HepG2 (cell line): ENCODE measurements around the gene GBE1. TPM values are rescaled to one million over a fixed set of nuclear protein-coding genes. Genes with fewer than 3 reads are reported as not detected.

Source experiments
- ATAC-seq: fragments of 200-7000 bp; cut with Tn5 transposase; 3 replicates; pipeline ENCODE4 v1.9.1; 2020; ENCODE audit warnings: mild to moderate bottlenecking, moderate library complexity
- BruUV-seq: library from RNA; stranded (reverse); fragments of 400-500 nt; replicated peaks from 2 replicates; lab custom pipeline; 2021; lab: Mats Ljungman, UMichigan
- CTCF ChIA-PET: fragments of 300-600 bp; formaldehyde crosslinking; extraction: SDS; loops from one replicate; lab custom pipeline; 2021; ENCODE audit warnings: low total read pairs, inconsistent platforms, low intra/inter-chr PET ratio; lab: Yijun Ruan, JAX
- POLR2A ChIA-PET: fragments of 350-600 bp; sonication (Branson Sonifier 250); formaldehyde crosslinking; loops from one replicate; lab custom pipeline; 2020; ENCODE audit warnings: antibody characterized with exemption, inconsistent platforms; lab: Yijun Ruan, JAX
- DNase-seq: peaks from one replicate; pipeline ENCODE4 v3.0.0-alpha.2; 2015; ENCODE audit warnings: low spot score
- FAIRE-seq: peaks from 3 replicates; lab custom pipeline; 2011; peaks lifted over from hg19 to GRCh38; lab: Jason Lieb, UNC
- H2AFZ ChIP-seq: one replicate; pipeline ENCODE4 v1.6.1; 2011; ENCODE audit warnings: low read length, inconsistent platforms
- H3K27ac ChIP-seq: fragments of 300-600 bp; 3 replicates; pipeline ENCODE4 v1.8.0; 2011; ENCODE audit warnings: mixed run types, mild to moderate bottlenecking, mixed read lengths, low read length, inconsistent platforms; ENCODE audit not compliant: insufficient read depth; ENCODE audit errors: extremely low read length
- H3K27me3 ChIP-seq, 2 experiments: fragments of 200-600 bp in 1 of 2; 2 replicates in 1 of 2; 3 replicates in 1 of 2; pipeline versions ENCODE4 v1.6.0 to v1.8.0; 2011; ENCODE audit warnings: low read length in 2 of 2, mild to moderate bottlenecking in 2 of 2, moderate library complexity in 2 of 2, inconsistent platforms in 1 of 2; ENCODE audit not compliant: insufficient read depth in 2 of 2, control insufficient read depth in 1 of 2
- H3K36me3 ChIP-seq, 2 experiments: fragments of 200-600 bp in 1 of 2; replicated peaks in 1 of 2; 2 replicates in 1 of 2; 3 replicates in 1 of 2; pipeline versions ENCODE4 v1.5.1 to v1.8.0; 2011; ENCODE audit warnings: low read length in 2 of 2, inconsistent platforms in 1 of 2; ENCODE audit not compliant: insufficient read depth in 2 of 2, control insufficient read depth in 1 of 2
- H3K4me1 ChIP-seq: 2 replicates; pipeline ENCODE4 v1.5.1; 2012; ENCODE audit warnings: low read length, inconsistent platforms; ENCODE audit not compliant: insufficient read depth
- H3K4me2 ChIP-seq: 2 replicates; pipeline ENCODE4 v1.6.0; 2011; ENCODE audit warnings: low read depth, low read length, inconsistent platforms
- H3K4me3 ChIP-seq, 3 experiments: fragments of 200-600 bp in 1 of 3; sonication (generic), shearing (Covaris generic) in 1 of 3; replicated peaks in 1 of 3; 2 replicates each; pipeline ENCODE4 v1.5.1; 2011 to 2016; ENCODE audit warnings: low read length in 3 of 3, inconsistent platforms in 2 of 3, low read depth in 2 of 3, mild to moderate bottlenecking in 2 of 3, control low read depth in 1 of 3, mixed read lengths in 1 of 3; ENCODE audit not compliant: insufficient read depth in 1 of 3
- H3K79me2 ChIP-seq: one replicate; pipeline ENCODE4 v1.6.1; 2011; ENCODE audit warnings: low read length, inconsistent platforms; ENCODE audit not compliant: insufficient read depth
- H3K9ac ChIP-seq: 2 replicates; pipeline ENCODE4 v1.6.0; 2011; ENCODE audit warnings: mild to moderate bottlenecking, low read depth, low read length, inconsistent platforms; ENCODE audit not compliant: insufficient read depth
- H3K9me3 ChIP-seq: 2 replicates; pipeline ENCODE4 v1.5.1; 2012; ENCODE audit warnings: mild to moderate bottlenecking, low read length
- H4K20me1 ChIP-seq: 2 replicates; pipeline ENCODE4 v1.6.0; 2011; ENCODE audit warnings: inconsistent platforms, mild to moderate bottlenecking, low read length, moderate library complexity; ENCODE audit not compliant: insufficient read depth
- CCDC6 ChIP-seq: sonication (generic); formaldehyde crosslinking; IDR thresholded peaks from 2 replicates; pipeline ENCODE4 v1.8.1; 2022; ENCODE audit warnings: mild to moderate bottlenecking, missing genetic modification reagents, moderate library complexity
- CTCF ChIP-seq: sonication (generic); formaldehyde crosslinking; IDR thresholded peaks from 2 replicates; pipeline ENCODE4 v1.5.0; 2020; ENCODE audit warnings: mild to moderate bottlenecking, missing genetic modification reagents, moderate library complexity
- E2F5 ChIP-seq: sonication (generic); formaldehyde crosslinking; conservative IDR thresholded peaks from 2 replicates; pipeline ENCODE4 v1.4.0; 2020; ENCODE audit warnings: missing genetic modification reagents
- FOXP4 ChIP-seq: sonication (generic); formaldehyde crosslinking; IDR thresholded peaks from 2 replicates; pipeline ENCODE4 v1.4.0; 2020; ENCODE audit warnings: missing genetic modification reagents
- GATA4 ChIP-seq: sonication (generic); IDR thresholded peaks from 2 replicates; pipeline ENCODE4 v1.6.1; 2016; ENCODE audit warnings: antibody characterized with exemption, low read depth, borderline replicate concordance
- HMGXB3 ChIP-seq: sonication (generic); formaldehyde crosslinking; IDR thresholded peaks from 2 replicates; pipeline ENCODE4 v1.4.0; 2020; ENCODE audit warnings: missing genetic modification reagents, borderline replicate concordance
- KLF9 ChIP-seq: IDR thresholded peaks from 2 replicates; pipeline ENCODE4 v1.6.1; 2016; ENCODE audit warnings: low read depth
- RELA ChIP-seq: sonication (generic); formaldehyde crosslinking; IDR thresholded peaks from 2 replicates; pipeline ENCODE4 v1.4.0; 2020; ENCODE audit warnings: missing genetic modification reagents
- TEF ChIP-seq: sonication (generic); formaldehyde crosslinking; IDR thresholded peaks from 2 replicates; pipeline ENCODE4 v1.5.0; 2020; ENCODE audit warnings: missing genetic modification reagents
- USF2 ChIP-seq, 2 experiments: sonication (generic) in 1 of 2; formaldehyde crosslinking in 1 of 2; IDR thresholded peaks; 2 replicates each; pipeline versions ENCODE4 v1.5.1 to v1.6.1; 2011 to 2020; ENCODE audit warnings: borderline replicate concordance in 1 of 2, low read depth in 1 of 2, low read length in 1 of 2, mild to moderate bottlenecking in 1 of 2, missing genetic modification reagents in 1 of 2, moderate library complexity in 1 of 2
- WGBS: methylation state at CpG from one replicate; pipeline ENCODE4 v1.1.6; 2017; ENCODE audit warnings: low lambda C conversion rate; 5-methylcytosine and 5-hydroxymethylcytosine counted together
- in situ Hi-C: cut with HindIII; loops from 2 replicates; pipeline ENCODE4 v1.10.0; 2017; ENCODE audit warnings: low pct_unique_long_range_greater_than_20kb; ENCODE audit not compliant: extremely low pct_ligation_motif_present
- intact Hi-C: fragments of 100-400 bp; cut with micrococcal nuclease; formaldehyde crosslinking; loops from one replicate; pipeline ENCODE4 v1.10.0; 2022; ENCODE audit not compliant: unreplicated experiment
- polyA plus RNA-seq, 8 experiments: library from polyadenylated mRNA; depleted of rRNA in 3 of 8; stranded (reverse) in 7 of 8; unstranded in 1 of 8; fragments of >200 nt; fragmentation: Illumina TruSeq in 4 of 8; extraction: Trizol in 4 of 8; gene quantifications; 2 replicates each; pipeline versions ENCODE4 v1.2.1 to v1.2.3, GENCODE V29; 2011 to 2016; ENCODE audit warnings: low read depth in 4 of 8, missing spikeins in 1 of 8, mixed read lengths in 1 of 8; ENCODE audit not compliant: insufficient read depth in 1 of 8
- total RNA-seq, 5 experiments: library from RNA; depleted of rRNA; stranded (reverse); fragments of >200 nt; fragmentation: Illumina TruSeq; extraction: Trizol; gene quantifications; 2 replicates each; pipeline ENCODE4 v1.2.3, GENCODE V29; 2016; ENCODE audit warnings: low read depth in 1 of 5

The GBE1 gene
- total and polyA plus RNA-seq, 2 of the 13 experiments (the other 11 are each of a cell fraction or from before 2014, with no cell fraction given), result 22.9 to 36.1 TPM

- Histone ChIP-seq H3K27me3 (no peaks in the 10 kb centered on the region), H3K79me2 (no peaks in the 10 kb centered on the region), H3K4me3 (no peak overlapping the region), H3K4me2 (no peak overlapping the region), H3K9ac (no peak overlapping the region), H3K36me3 (peaks cover 0 to 6% of the 10 kb centered on the region in 2 experiments; a peak in 3 of 5 replicates), H3K9me3 (no peaks in the 10 kb centered on the region), H3K27ac (no peak overlapping the region), H4K20me1 (no peaks in the 10 kb centered on the region), H2AFZ (no peak overlapping the region), H3K4me1 (no peaks in the 10 kb centered on the region)
- intact Hi-C loops, result no loop called here
- WGBS, result 96% methylated on average over 4 of the region's 4 CpGs
- no TSS peak for BruUV-seq
- POLR2A ChIA-PET, result no interaction called here
- CTCF ChIA-PET, result no interaction called here
- ATAC-seq, result no peak
- in situ Hi-C loops, result loop anchor here (25.0 kb wide), 1 partner anchor 486 kb away; no protein-coding TSS in a partner anchor
- no peak for FAIRE-seq
- no peak for DNase-seq
- no peak for TF ChIP-seq TEF
- TF ChIP-seq HMGXB3 (CRISPR knock-in tag), result no peak
- no peak for TF ChIP-seq GATA4
- no peak for TF ChIP-seq KLF9 (CRISPR knock-in tag)
- no peak for TF ChIP-seq RELA (CRISPR knock-in tag)
- TF ChIP-seq FOXP4 (CRISPR knock-in tag), result no peak
- TF ChIP-seq E2F5 (CRISPR knock-in tag), result no peak
- no peak for TF ChIP-seq USF2 (IDR thresholded peaks at IDR 0.05; ENCODE audit: low read depth, low read length)
- TF ChIP-seq USF2 (CRISPR knock-in tag; IDR thresholded peaks at IDR 0.05; ENCODE audit: borderline replicate concordance), result no peak
- TF ChIP-seq CTCF (CRISPR knock-in tag), result no peak
- no peak for TF ChIP-seq CCDC6 (CRISPR knock-in tag)
Measured at GRCh38 chr3:81651139-81651538, 110.3 kb downstream of the GBE1 start.
